H1 (cell line): ENCODE data around the gene KLK8. TPM values are rescaled to one million over a fixed set of nuclear protein-coding genes. Genes with fewer than 3 reads are reported as not detected.
A peak's percentile ranks its signal among the peaks of the same experiment; 100 is the strongest.

Experiments used
- CTCF ChIA-PET: fragments of 300-600 bp; sonication (Branson Sonifier 250); formaldehyde crosslinking; loops from one replicate; lab custom pipeline; 2021; ENCODE audit not compliant: partially characterized antibody; lab: Charles Lee
- POLR2A ChIA-PET: fragments of 300-600 bp; sonication (Branson Sonifier 250); formaldehyde crosslinking; loops from one replicate; lab custom pipeline; 2021; ENCODE audit warnings: inconsistent platforms; ENCODE audit not compliant: partially characterized antibody; lab: Charles Lee
- DNase-seq, 2 experiments: peaks; one replicate each; pipeline versions ENCODE4 v3.0.0 to v3.0.0-alpha.2; 2010 to 2022; ENCODE audit warnings: low spot score in 2 of 2, low read depth in 1 of 2, mixed read lengths in 1 of 2
- FAIRE-seq: peaks from 2 replicates; lab custom pipeline; 2011; peaks lifted over from hg19 to GRCh38; lab: Jason Lieb, UNC
- H2AFZ ChIP-seq: 2 replicates; pipeline ENCODE4 v1.8.1; 2012; ENCODE audit warnings: low read length, inconsistent platforms
- H2AK5ac ChIP-seq: 2 replicates; pipeline ENCODE4 v1.6.1; 2013; ENCODE audit warnings: low read depth, low read length
- H2BK120ac ChIP-seq: replicated peaks from 2 replicates; pipeline ENCODE3; 2013; ENCODE audit warnings: low read depth, low read length, inconsistent platforms
- H2BK12ac ChIP-seq: 2 replicates; pipeline ENCODE4 v1.6.1; 2013; ENCODE audit warnings: low read depth, low read length
- H2BK15ac ChIP-seq: 2 replicates; pipeline ENCODE4 v1.6.1; 2013; ENCODE audit warnings: low read length
- H2BK20ac ChIP-seq: 2 replicates; pipeline ENCODE4 v1.6.1; 2013; ENCODE audit warnings: low read length
- H2BK5ac ChIP-seq: 2 replicates; pipeline ENCODE4 v1.6.1; 2013; ENCODE audit warnings: low read depth, low read length
- H3K14ac ChIP-seq: 2 replicates; pipeline ENCODE4 v1.6.1; 2013; ENCODE audit warnings: inconsistent platforms; ENCODE audit not compliant: insufficient read length
- H3K18ac ChIP-seq: 2 replicates; pipeline ENCODE4 v1.6.1; 2013; ENCODE audit warnings: low read length; ENCODE audit errors: extremely low read depth
- H3K23ac ChIP-seq: 2 replicates; pipeline ENCODE4 v1.6.1; 2013; ENCODE audit warnings: inconsistent platforms; ENCODE audit not compliant: insufficient read length
- H3K23me2 ChIP-seq: 2 replicates; pipeline ENCODE4 v1.6.1; 2013; ENCODE audit warnings: low read depth, low read length
- H3K27ac ChIP-seq: 2 replicates; pipeline ENCODE4 v1.6.1; 2011; ENCODE audit warnings: low read depth, low read length, inconsistent platforms
- H3K27me3 ChIP-seq, 4 experiments: replicated peaks in 1 of 4; 1 replicate in 1 of 4; 2 replicates in 3 of 4; pipeline versions ENCODE4 v1.6.1 to v1.8.1; 2011 to 2013; ENCODE audit warnings: low read length in 3 of 4, mild to moderate bottlenecking in 3 of 4, inconsistent platforms in 2 of 4, mixed read lengths in 2 of 4, moderate library complexity in 1 of 4; ENCODE audit not compliant: control insufficient read depth in 3 of 4, insufficient read depth in 3 of 4; ENCODE audit errors: extremely low read depth in 1 of 4
- H3K36me3 ChIP-seq, 4 experiments: 2 replicates each; pipeline versions ENCODE4 v1.6.1 to v1.8.1; 2011 to 2013; ENCODE audit warnings: mild to moderate bottlenecking in 4 of 4, low read length in 3 of 4, moderate library complexity in 2 of 4, control low read depth in 1 of 4, inconsistent platforms in 1 of 4; ENCODE audit not compliant: insufficient read depth in 4 of 4, control insufficient read depth in 2 of 4
- H3K4ac ChIP-seq: replicated peaks from 2 replicates; pipeline ENCODE3; 2013; ENCODE audit warnings: low read length, low read depth, mixed read lengths, inconsistent platforms; ENCODE audit not compliant: insufficient read length
- H3K4me1 ChIP-seq, 4 experiments: replicated peaks in 1 of 4; 1 replicate in 1 of 4; 2 replicates in 3 of 4; pipeline versions ENCODE4 v1.6.1 to v1.8.1; 2011 to 2013; ENCODE audit warnings: low read length in 3 of 4, inconsistent platforms in 2 of 4, mixed read lengths in 1 of 4; ENCODE audit not compliant: insufficient read depth in 4 of 4, control insufficient read depth in 3 of 4
- H3K4me2 ChIP-seq, 2 experiments: 2 replicates each; pipeline versions ENCODE4 v1.6.1 to v1.8.1; 2011 to 2013; ENCODE audit warnings: low read depth in 2 of 2, low read length in 2 of 2, control low read depth in 1 of 2, inconsistent platforms in 1 of 2, mild to moderate bottlenecking in 1 of 2; ENCODE audit not compliant: insufficient read depth in 1 of 2
- H3K4me3 ChIP-seq, 4 experiments: fragments of 200-600, 300-600 bp in 1 of 4; sonication (generic), shearing (Covaris generic), sonication (Bioruptor Twin) in 1 of 4; 2 replicates each; pipeline versions ENCODE4 v1.5.1 to v1.8.1; 2011 to 2016; ENCODE audit warnings: low read length in 4 of 4, low read depth in 3 of 4, control low read depth in 2 of 4, inconsistent platforms in 2 of 4, mild to moderate bottlenecking in 2 of 4, mixed read lengths in 1 of 4, moderate library complexity in 1 of 4; ENCODE audit not compliant: insufficient read depth in 2 of 4; ENCODE audit errors: extremely low read depth in 1 of 4
- H3K56ac ChIP-seq: replicated peaks from 2 replicates; pipeline ENCODE3; 2013; ENCODE audit warnings: low read depth, mild to moderate bottlenecking, mixed read lengths, low read length, inconsistent platforms; ENCODE audit not compliant: insufficient read length
- H3K79me1 ChIP-seq: 2 replicates; pipeline ENCODE4 v1.6.1; 2013; ENCODE audit warnings: low read depth, low read length, control low read depth
- H3K79me2 ChIP-seq, 2 experiments: 2 replicates each; pipeline versions ENCODE4 v1.6.1 to v1.8.1; 2012 to 2013; ENCODE audit warnings: low read length in 2 of 2, mild to moderate bottlenecking in 2 of 2, inconsistent platforms in 1 of 2; ENCODE audit not compliant: insufficient read depth in 2 of 2, control insufficient read depth in 1 of 2
- H3K9ac ChIP-seq, 4 experiments: replicated peaks in 1 of 4; 1 replicate in 1 of 4; 2 replicates in 3 of 4; pipeline versions ENCODE4 v1.6.1 to v1.8.1; 2011 to 2013; ENCODE audit warnings: low read depth in 3 of 4, low read length in 3 of 4, control low read depth in 2 of 4, mild to moderate bottlenecking in 2 of 4, moderate library complexity in 2 of 4, inconsistent platforms in 1 of 4; ENCODE audit errors: extremely low read depth in 1 of 4
- H3K9me3 ChIP-seq, 2 experiments: 2 replicates each; pipeline versions ENCODE4 v1.6.1 to v1.8.1; 2012 to 2013; ENCODE audit warnings: mild to moderate bottlenecking in 2 of 2, moderate library complexity in 2 of 2, control low read depth in 1 of 2, inconsistent platforms in 1 of 2, low read depth in 1 of 2, low read length in 1 of 2, mixed read lengths in 1 of 2; ENCODE audit not compliant: insufficient read depth in 2 of 2
- H4K20me1 ChIP-seq, 2 experiments: replicated peaks in 1 of 2; 2 replicates each; pipeline versions ENCODE3 to v1.8.1; 2011 to 2013; ENCODE audit warnings: inconsistent platforms in 2 of 2, low read length in 2 of 2, mild to moderate bottlenecking in 1 of 2; ENCODE audit not compliant: insufficient read depth in 2 of 2, control insufficient read depth in 1 of 2
- H4K5ac ChIP-seq: 2 replicates; pipeline ENCODE4 v1.6.1; 2013; ENCODE audit warnings: low read length, low read depth, mixed read lengths, inconsistent platforms; ENCODE audit not compliant: insufficient read length
- H4K8ac ChIP-seq: 2 replicates; pipeline ENCODE4 v1.8.0; 2013; ENCODE audit warnings: mild to moderate bottlenecking, moderate library complexity, low read length, inconsistent platforms; ENCODE audit not compliant: insufficient read depth; ENCODE audit errors: extremely low read depth
- H4K91ac ChIP-seq: replicated peaks from 2 replicates; pipeline ENCODE3; 2013; ENCODE audit warnings: low read length, mixed read lengths, inconsistent platforms; ENCODE audit not compliant: insufficient read length
- CEBPB ChIP-seq: IDR thresholded peaks from 2 replicates; pipeline ENCODE4 v1.6.1; 2012; ENCODE audit warnings: low read depth, low read length
- JUN ChIP-seq: IDR thresholded peaks from 2 replicates; pipeline ENCODE4 v1.6.1; 2011; ENCODE audit warnings: low read depth, mild to moderate bottlenecking, improper control_type of control experiment, low read length
- NANOG ChIP-seq: IDR thresholded peaks from 2 replicates; pipeline ENCODE4 v1.6.1; 2011; ENCODE audit warnings: low read length, low read depth, mild to moderate bottlenecking, inconsistent platforms; ENCODE audit not compliant: insufficient read depth, poor library complexity, severe bottlenecking
- RAD21 ChIP-seq, 2 experiments: IDR thresholded peaks in 1 of 2; conservative IDR thresholded peaks in 1 of 2; 2 replicates each; pipeline ENCODE4 v1.6.1; 2011; ENCODE audit warnings: low read depth in 2 of 2, low read length in 2 of 2, improper control_type of control experiment in 1 of 2, inconsistent platforms in 1 of 2, mild to moderate bottlenecking in 1 of 2, moderate library complexity in 1 of 2
- RXRA ChIP-seq: IDR thresholded peaks from 2 replicates; pipeline ENCODE4 v1.6.1; 2011; ENCODE audit warnings: low read depth, mild to moderate bottlenecking, low read length, moderate library complexity; ENCODE audit not compliant: insufficient read depth
- SP2 ChIP-seq: IDR thresholded peaks from 2 replicates; pipeline ENCODE4 v1.6.1; 2012; ENCODE audit warnings: mild to moderate bottlenecking, low read length, inconsistent platforms
- YY1 ChIP-seq: IDR thresholded peaks from 2 replicates; pipeline ENCODE4 v1.6.1; 2011; ENCODE audit warnings: low read depth, mild to moderate bottlenecking, low read length
- ZNF274 ChIP-seq: IDR thresholded peaks from 2 replicates; pipeline ENCODE4 v1.7.0; 2012; ENCODE audit warnings: low read length, borderline replicate concordance; ENCODE audit errors: extremely low read depth
- WGBS, 2 experiments: shearing (Covaris generic) in 1 of 2; methylation state at CpG; one replicate each; pipeline versions ENCODE4 v1.1.6 to v1.1.7; 2013 to 2015; ENCODE audit warnings: low lambda C conversion rate in 2 of 2, mixed read lengths in 2 of 2, inconsistent platforms in 1 of 2, low coverage in 1 of 2, missing lambda C conversion rate in 1 of 2; ENCODE audit not compliant: insufficient replicate concordance in 2 of 2, insufficient coverage in 1 of 2, insufficient read length in 1 of 2; ENCODE audit errors: extremely low coverage in 1 of 2, missing lambda C conversion rate in 1 of 2; 5-methylcytosine and 5-hydroxymethylcytosine counted together
- polyA plus RNA-seq, 7 experiments: library from polyadenylated mRNA; depleted of rRNA in 3 of 7; stranded (reverse) in 5 of 7; unstranded in 2 of 7; fragments of >200 nt in 5 of 7; fragments of 200-250 nt in 2 of 7; gene quantifications; 1 replicate in 5 of 7; 2 replicates in 1 of 7; 4 replicates in 1 of 7; pipeline versions ENCODE4 v1.2.1 to v1.2.3, GENCODE V29; 2011 to 2013; ENCODE audit warnings: missing spikeins in 2 of 7, mixed read lengths in 2 of 7
- total RNA-seq: library from RNA; stranded (reverse); fragmentation: NEBNext Ultra II Directional; extraction: Animal tissue kit (Norgen Biotek cat#: 25700); gene quantifications from 2 replicates; pipeline ENCODE4 v1.2.1, GENCODE V29; 2021
- TF ChIP-seq, protein P1 (sequence below), 3 experiments: IDR thresholded peaks; 1 replicate in 2 of 3; 2 replicates in 1 of 3; pipeline versions ENCODE4 v1.5.1 to v1.6.1; 2011; ENCODE audit warnings: low read length in 3 of 3, mild to moderate bottlenecking in 3 of 3, inconsistent platforms in 2 of 3, low read depth in 1 of 3, moderate library complexity in 1 of 3; ENCODE audit not compliant: insufficient read depth in 1 of 3; ENCODE audit errors: control extremely low read depth in 1 of 3
- TF ChIP-seq, protein P2 (sequence below): IDR thresholded peaks from 2 replicates; pipeline ENCODE4 v1.6.1; 2012; ENCODE audit warnings: inconsistent platforms

KLK8 gene
- total and polyA plus RNA-seq, 2 of the 8 experiments (the other 6 are each of a cell fraction or from before 2014, with no cell fraction given), result 2.9 to 3.6 TPM

- peaks cover 3 to 26% (median 16%) of the 10 kb centered on the region in 4 experiments for H3K4me1 ChIP-seq
- H3K27me3 ChIP-seq, result no peaks in the 10 kb centered on the region; a peak in 1 of 7 replicates
- ChIA-PET POLR2A (interaction anchor here (1.0 kb wide), 2 partner anchors 10 to 13 kb away, joined by 3 read pairs; partner anchors contain the start of gene KLK10), CTCF (no interaction called here)
- H3K56ac ChIP-seq, result no peak overlapping the region
- H4K20me1 ChIP-seq, result no peaks in the 10 kb centered on the region
- H3K23ac ChIP-seq, result no peak overlapping the region
- no peak overlapping the region for H2AFZ ChIP-seq
- FAIRE-seq (no peak), DNase-seq (no peak)
- no peaks in the 10 kb centered on the region for H3K79me2 ChIP-seq
- H3K23me2 ChIP-seq, result no peaks in the 10 kb centered on the region
- no peak overlapping the region for H2BK120ac ChIP-seq
- H2BK20ac ChIP-seq, result no peak overlapping the region
- WGBS, 2 experiments, result 94% methylated on average over 2 of the region's 2 CpGs; no CpG with 5 or more reads in 1 of the 2 experiments
- H2BK5ac ChIP-seq, result no peak overlapping the region
- H3K4ac ChIP-seq, result no peak overlapping the region
- H3K79me1 ChIP-seq, result no peaks in the 10 kb centered on the region; the same call in 1 of the 2 replicates
- H4K8ac ChIP-seq, result no peak overlapping the region
- no peak overlapping the region for H4K91ac ChIP-seq
- no peak overlapping the region for H3K4me3 ChIP-seq
- no peak overlapping the region for H2BK15ac ChIP-seq
- H3K18ac ChIP-seq, result no peak overlapping the region
- H2BK12ac ChIP-seq, result no peak overlapping the region
- no peaks in the 10 kb centered on the region for H3K9me3 ChIP-seq
- H3K4me2 ChIP-seq, result no peak overlapping the region
- H3K9ac ChIP-seq, result no peak overlapping the region
- H4K5ac ChIP-seq, result no peak overlapping the region
- H3K36me3 ChIP-seq, result no peaks in the 10 kb centered on the region
- H2AK5ac ChIP-seq, result no peak overlapping the region
- H3K14ac ChIP-seq, result no peak overlapping the region
- H3K27ac ChIP-seq, result no peak overlapping the region
- TF ChIP-seq ZNF274, result no peak
- no peak for TF ChIP-seq RAD21 (IDR thresholded peaks at IDR 0.05 in 1 of 2, conservative IDR thresholded peaks at IDR 0.05 in 1 of 2; ENCODE audit: low read depth in 2 of 2, low read length in 2 of 2)
- no peak for TF ChIP-seq SP2
- no peak for TF ChIP-seq CEBPB
- no peak for TF ChIP-seq YY1
- TF ChIP-seq, protein P1, sequence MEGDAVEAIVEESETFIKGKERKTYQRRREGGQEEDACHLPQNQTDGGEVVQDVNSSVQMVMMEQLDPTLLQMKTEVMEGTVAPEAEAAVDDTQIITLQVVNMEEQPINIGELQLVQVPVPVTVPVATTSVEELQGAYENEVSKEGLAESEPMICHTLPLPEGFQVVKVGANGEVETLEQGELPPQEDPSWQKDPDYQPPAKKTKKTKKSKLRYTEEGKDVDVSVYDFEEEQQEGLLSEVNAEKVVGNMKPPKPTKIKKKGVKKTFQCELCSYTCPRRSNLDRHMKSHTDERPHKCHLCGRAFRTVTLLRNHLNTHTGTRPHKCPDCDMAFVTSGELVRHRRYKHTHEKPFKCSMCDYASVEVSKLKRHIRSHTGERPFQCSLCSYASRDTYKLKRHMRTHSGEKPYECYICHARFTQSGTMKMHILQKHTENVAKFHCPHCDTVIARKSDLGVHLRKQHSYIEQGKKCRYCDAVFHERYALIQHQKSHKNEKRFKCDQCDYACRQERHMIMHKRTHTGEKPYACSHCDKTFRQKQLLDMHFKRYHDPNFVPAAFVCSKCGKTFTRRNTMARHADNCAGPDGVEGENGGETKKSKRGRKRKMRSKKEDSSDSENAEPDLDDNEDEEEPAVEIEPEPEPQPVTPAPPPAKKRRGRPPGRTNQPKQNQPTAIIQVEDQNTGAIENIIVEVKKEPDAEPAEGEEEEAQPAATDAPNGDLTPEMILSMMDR (IDR thresholded peaks at IDR 0.05; ENCODE audit: control extremely low read depth in 1 of 3, insufficient read depth in 1 of 3, low read depth in 1 of 3, low read length in 3 of 3), result peak in 1 of 3 experiments; percentile 26; a peak in 1 of 4 replicates
- no peak for TF ChIP-seq JUN
- no peak for TF ChIP-seq RXRA
- TF ChIP-seq, protein P2, sequence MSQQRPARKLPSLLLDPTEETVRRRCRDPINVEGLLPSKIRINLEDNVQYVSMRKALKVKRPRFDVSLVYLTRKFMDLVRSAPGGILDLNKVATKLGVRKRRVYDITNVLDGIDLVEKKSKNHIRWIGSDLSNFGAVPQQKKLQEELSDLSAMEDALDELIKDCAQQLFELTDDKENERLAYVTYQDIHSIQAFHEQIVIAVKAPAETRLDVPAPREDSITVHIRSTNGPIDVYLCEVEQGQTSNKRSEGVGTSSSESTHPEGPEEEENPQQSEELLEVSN, result no peak
- no peak for TF ChIP-seq NANOG
These were observed 28.3 kb upstream of the KLK8 start for GRCh38 chr19:51029718-51030117.
